Stimulated activated CD8-positive, alpha-beta memory T cell treated with anti-CD3 and anti-CD28 coated beads, Interleukin-2, amount 100 ng/mL, for 1 hour (primary cell): ENCODE data around the gene LNP1.
"Not testable (repeated sequence)": the region's sequence is repeated elsewhere in the genome, so short reads cannot be mapped to it uniquely, and the experiment has no call there.

Source experiments
- DNase-seq, 2 donors: peaks; one replicate each; pipeline ENCODE4 v3.0.0-alpha.2; 2020; ENCODE audit warnings: low read depth in 2 of 2

The LNP1 gene

DNA sequence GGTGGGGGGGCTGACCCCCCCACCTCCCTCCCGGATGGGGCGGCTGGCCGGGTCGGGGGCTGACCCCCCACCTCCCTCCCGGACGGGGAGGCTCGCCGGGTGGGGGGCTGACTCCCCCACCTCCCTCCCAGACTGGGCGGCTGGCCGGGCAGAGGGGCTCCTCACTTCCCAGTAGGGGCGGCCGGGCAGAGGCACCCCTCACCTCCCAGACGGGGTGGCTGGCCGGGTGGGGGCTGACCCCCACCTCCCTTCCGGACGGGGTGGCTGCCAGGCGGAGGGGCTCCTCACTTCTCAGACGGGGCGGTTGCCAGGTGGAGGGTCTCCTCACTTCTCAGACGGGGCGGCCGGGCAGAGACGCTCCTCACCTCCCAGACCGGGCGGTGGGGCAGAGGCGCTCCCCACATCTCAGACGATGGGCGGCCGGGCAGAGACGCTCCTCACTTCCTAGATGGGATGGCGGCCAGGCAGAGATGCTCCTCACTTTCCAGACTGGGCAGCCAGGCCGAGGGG, 76.6 kb downstream of the LNP1 start:
- not testable (repeated sequence) for DNase-seq

GRCh38 chr3:100478521-100478920, 77.2 kb downstream of the LNP1 start:
- DNase-seq = not testable (repeated sequence)

DNA sequence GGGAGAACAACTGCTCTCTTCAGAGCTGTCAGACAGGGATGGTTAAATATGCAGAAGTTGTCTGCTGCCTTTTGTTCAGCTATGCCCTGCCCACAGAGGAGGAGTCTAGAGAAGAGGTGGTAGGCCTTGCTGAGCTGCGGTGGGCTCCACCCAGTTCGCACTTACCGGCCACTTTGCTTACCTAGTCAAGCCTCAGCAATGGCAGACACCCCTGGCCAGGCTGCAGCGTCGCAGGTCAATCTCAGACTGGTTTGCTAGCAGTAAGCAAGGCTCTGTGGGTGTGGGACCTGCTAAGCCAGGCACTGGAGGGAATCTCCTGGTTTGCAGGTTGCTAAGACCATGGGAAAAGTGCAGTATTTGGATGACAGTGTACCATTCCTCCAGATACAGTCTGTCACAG, 78.7 kb downstream of the LNP1 start:
- no peak for DNase-seq

- no peak for DNase-seq
Observed at GRCh38 chr3:100482176-100482575, 80.8 kb downstream of the LNP1 start.

DNA sequence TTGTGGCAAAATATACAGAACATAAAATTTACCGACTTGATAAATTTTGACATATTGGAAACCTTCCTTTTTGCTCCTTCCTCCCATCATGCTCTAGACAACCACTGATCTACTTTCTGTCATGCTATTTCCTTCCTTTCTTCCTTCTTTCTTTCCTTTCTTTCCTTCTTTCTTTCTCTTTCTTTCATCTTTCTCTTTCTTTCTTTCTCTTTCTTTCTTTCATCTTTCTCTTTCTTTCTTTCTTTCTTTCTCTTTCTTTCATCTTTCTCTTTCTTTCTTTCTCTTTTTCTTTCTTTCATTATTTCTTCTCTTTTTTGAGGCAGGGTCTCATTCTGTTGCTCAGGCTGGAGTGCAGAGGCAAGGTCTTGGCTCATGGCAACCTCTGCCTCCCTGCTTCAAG, 82.2 kb downstream of the LNP1 start:
- DNase-seq = no peak

- no peak for DNase-seq
Observed at GRCh38 chr3:100486808-100487207, 85.5 kb downstream of the LNP1 start.

GRCh38 chr3:100489118-100489517, 87.8 kb downstream of the LNP1 start:
- DNase-seq = no peak

GRCh38 chr3:100492059-100493006, 91.0 kb downstream of the LNP1 start, which contains the start of gene TMEM45A:
TMEM45A (plus strand) TSS chr3:100492619; CDS start chr3:100555212, 62,593 bp downstream.
- peak; percentile 39 to 55 for DNase-seq

DNA sequence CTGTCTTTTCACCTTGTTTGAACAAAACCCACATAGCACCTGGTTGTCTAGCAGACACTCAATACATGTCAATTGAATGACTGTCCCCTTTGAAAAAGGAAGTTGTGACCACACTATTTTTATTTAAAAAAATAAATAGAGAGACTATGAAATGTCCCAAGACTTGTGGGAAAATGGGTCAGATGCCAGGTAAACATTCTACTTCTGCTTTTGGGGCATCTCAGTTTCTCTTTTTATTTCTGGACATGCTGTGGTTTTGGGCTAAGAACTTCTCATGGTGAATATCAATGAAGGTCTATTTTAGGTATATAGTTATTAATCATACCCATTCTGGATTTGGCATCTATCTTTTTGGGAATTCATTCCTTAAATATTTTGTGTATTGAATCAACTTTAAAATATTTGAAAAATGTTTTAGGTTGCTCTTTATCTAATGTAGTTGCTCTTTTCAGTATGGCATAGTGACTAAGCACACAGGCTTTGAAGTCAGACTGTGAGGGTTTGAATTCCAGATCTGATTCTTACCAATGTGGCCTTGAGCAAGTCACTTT, 95.4 kb downstream of the LNP1 start:
- no peak for DNase-seq

DNA sequence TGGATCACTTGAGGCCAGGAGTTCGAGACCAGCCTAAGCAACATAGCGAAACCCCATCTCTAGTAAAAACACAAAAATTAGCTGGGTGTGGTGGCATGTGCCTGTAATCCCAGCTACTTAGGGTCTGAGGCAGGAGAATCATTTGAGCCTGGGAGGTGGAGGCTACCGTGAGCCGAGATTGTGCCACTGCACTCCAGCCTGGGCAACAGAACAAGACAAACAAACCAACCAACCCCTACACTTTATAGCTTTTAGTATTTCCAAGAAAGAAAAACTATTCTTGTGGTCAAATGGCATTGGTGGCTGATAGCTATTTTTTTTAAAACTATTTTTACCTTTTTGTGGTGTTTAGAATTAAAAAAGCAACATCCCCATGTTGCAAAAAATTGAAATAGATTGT, 98.3 kb downstream of the LNP1 start:
- no peak for DNase-seq

DNA sequence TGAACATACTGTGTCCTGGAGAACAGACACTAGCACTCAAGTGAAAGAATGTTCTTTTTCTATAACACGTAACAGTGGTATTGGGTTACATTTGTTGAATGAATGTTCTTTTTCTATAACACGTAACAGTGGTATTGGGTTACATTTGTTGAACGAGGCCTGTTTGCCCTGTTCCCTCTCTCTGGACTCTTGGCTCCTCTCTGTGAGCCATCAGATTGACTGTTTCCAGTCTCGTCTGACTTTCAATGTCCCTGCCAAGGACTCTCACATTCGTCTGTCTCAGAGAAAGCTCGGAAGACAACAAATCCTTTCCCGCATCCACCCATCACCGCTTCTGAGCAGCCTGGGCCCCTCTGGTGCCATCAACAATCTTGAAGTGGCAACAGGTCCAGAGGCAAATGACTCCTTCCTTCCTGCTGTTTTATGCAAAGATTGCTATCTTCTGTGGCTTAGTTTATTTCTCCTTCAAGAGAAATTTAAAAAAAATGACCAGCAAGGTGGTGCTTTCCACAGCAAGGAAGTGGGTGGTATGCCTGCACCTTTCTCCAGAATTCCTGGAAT, 99.1 kb downstream of the LNP1 start:
- no peak for DNase-seq

GRCh38 chr3:100503448-100503847, 102.1 kb downstream of the LNP1 start:
- DNase-seq = no peak
